NCI-H526 treated with DMSO at 0.1 percent for 48 hours (cell line): Measurements from ENCODE around the gene FCRL2.

ENCODE experiments used
- DNase-seq: peaks from one replicate; lab custom pipeline; 2025; lab: John Stamatoyannopoulos, UW

The FCRL2 gene

GRCh38 chr1:157776971-157777391, at the start of gene FCRL2:
Gene FCRL2 (minus strand): TSS chr1:157777132. CDS start chr1:157777073, 59 bp downstream.
- DNase-seq: no peak

- no peak for DNase-seq
Measured at GRCh38 chr1:157820299-157820698, 43.4 kb upstream of the FCRL2 start.

GRCh38 chr1:157819896-157820295, 43.0 kb upstream of the FCRL2 start, which contains the start of gene FCRL1:
Gene FCRL1 (minus strand): TSS chr1:157820120. CDS start chr1:157820037, 83 bp downstream.
- no peak for DNase-seq

DNA sequence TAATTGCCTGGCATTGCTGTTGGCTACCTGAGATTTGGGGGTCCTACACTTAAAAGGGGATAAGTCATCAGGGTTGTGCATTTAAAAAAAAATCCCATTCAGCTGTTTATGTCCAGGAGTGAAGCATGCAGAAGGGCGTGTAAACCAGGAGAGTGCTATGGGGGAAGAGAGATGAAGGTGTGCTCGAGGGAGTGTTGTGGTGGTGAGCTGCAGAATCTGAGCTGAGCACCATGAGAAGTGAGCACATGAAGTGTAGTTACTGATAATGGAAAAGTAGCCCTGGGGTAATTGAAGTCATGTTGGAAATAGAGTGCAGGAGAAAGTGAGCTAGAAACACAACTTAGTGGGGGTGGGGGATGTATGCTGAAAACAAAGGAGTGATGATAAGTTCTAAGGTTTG, 42.3 kb upstream of the FCRL2 start:
- DNase-seq: no peak

GRCh38 chr1:157813269-157813668, 36.3 kb upstream of the FCRL2 start:
- DNase-seq: no peak

DNA sequence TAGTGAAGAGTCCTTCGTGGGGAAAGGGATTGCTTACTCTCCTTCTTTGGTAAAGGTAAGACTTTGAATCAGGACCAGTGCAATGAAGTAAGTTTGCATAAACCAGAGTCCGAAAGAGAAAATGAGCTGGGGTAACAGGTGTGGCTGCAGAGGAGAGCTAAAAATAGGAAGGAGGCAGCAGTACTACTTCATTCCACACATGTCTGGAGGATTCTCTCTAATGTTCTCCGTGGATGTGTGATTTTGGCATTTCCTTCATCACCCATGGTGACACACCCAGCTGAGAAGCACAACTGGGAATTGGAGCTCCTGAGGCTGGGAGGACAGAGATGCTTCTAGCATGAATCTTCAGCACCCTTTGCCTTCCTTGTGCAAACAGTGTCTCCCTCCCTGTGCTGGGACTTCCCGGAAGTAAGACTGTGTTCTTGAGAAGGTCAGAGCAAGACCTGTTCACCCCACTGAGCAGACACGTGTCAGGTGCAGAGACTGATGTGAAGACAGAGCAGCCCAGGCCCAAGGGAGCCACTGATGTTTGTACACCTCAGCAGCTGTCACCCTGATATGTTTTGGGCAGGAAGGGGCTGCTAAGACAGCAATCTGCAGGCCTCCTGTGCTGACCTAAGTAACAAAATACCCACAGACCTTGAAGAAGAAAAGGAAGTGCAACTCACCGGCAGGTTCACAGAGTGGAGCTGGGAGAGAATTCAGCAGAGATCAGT, 29.7 kb upstream of the FCRL2 start:
- no peak for DNase-seq

DNA sequence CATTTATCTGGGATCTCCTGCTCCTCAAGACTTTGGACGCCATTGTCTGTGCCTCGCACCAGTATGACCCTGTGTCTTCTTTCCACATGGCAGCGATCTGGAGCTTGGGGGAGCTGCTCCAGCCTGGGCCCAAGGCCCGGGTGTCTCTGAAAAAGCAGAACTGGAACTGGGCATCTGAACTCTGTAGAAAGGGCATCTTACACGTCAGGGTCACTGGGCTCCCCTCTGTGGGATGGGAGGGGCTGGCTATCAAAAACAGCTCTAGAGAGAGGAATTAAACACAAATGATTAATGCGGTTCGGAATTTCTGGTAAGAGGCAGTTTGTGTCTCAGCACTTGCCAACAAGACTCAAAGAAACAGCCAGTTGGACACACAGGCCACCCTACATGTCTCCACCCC, 26.9 kb upstream of the FCRL2 start:
- no peak for DNase-seq

DNA sequence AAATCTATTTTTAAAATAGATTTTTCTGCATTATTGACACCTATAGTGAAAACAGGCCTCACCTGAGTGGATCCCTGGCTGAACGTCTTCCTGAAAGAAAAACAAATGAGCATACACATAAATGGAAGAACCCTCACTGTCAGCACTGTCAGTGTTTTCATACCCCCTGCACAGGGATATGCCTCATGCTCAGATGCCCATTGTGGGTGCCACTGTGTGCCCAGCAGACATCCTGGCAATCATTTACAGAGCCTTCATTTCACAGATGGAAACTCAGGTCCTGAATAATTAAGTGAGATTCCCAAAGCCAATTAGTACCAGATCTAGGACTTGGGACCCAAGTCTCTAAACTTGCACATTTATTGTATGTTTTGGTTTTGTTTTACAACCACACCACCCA, 23.1 kb upstream of the FCRL2 start:
- DNase-seq: no peak

DNA sequence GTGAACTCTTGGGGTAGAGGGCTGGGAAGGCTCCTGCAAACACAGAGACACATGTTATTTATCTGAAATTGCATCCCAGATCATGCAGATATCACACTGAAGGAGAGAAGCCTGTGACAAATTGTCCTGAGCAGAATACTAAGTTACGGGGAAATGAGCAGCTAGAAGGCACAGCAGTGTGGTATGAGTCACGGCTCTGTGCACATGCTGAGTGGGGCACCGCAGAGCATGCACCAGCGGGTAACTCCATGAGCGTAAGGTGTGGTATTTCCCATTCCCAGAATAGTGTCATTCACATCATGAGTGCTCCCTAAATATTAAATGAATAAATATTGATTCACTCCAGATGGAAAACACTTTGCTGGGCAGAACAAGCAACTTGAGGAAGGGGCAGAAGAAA, 21.3 kb upstream of the FCRL2 start:
- no peak for DNase-seq

DNA sequence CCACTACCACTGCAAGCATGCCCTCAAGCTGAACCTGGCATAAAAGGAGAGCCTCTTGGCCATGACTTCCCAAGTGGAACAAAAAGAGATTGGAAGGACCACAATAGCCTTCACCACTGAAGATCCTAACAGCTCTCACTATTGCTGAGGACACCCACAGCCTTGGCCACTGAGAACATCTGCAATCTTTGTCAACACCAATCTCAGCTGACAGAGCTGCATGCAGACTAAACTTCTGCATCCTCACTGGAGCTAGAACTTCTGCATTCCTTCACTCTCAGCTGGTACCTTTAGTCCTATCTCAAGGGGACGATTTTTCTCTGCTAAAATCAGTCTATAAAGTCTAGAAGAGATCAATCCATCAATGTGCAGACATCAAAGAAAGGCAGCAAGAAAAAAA, 8.3 kb upstream of the FCRL2 start:
- no peak for DNase-seq

- DNase-seq: no peak
Measured at GRCh38 chr1:157784801-157785200, 7.9 kb upstream of the FCRL2 start.

DNA sequence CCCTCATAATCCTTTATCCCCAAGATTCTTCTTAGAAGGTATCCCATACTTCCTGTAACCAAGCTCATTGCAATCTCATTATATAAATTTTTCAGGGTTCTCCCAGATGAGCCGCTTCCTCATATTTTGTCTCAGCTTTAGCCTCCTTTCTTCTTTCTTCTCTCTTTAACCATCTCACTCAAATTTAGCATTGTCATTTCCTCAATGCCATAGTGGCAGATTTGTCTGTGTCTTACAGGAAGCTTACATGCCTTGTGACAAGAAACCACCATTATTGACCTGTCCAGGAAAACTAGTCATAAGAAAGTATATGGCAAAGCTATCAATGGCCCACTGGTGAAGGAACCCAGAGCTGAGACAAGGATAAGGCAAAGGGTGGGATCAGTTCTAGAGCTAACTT, 6.0 kb upstream of the FCRL2 start:
- DNase-seq: no peak

DNA sequence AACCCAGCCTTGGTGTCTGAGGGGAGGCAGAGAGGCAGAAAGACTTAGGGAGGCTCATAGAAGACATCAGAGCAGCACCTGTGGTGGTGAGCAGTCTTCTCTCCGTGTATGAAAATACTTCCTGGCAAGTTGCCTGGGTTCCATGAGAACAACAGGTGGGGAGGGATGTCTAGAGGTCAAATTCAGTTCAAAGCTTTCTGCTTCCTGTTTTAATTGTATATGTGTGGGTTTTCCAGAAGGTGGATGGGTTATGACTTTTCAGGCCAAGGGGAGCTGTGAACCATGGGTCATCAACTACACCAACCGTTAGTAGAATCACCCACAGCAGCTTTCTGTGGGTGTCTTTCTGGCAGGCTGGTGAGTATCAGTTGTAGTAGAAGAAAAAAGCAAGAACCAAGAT, 4.1 kb upstream of the FCRL2 start:
- no peak for DNase-seq

DNA sequence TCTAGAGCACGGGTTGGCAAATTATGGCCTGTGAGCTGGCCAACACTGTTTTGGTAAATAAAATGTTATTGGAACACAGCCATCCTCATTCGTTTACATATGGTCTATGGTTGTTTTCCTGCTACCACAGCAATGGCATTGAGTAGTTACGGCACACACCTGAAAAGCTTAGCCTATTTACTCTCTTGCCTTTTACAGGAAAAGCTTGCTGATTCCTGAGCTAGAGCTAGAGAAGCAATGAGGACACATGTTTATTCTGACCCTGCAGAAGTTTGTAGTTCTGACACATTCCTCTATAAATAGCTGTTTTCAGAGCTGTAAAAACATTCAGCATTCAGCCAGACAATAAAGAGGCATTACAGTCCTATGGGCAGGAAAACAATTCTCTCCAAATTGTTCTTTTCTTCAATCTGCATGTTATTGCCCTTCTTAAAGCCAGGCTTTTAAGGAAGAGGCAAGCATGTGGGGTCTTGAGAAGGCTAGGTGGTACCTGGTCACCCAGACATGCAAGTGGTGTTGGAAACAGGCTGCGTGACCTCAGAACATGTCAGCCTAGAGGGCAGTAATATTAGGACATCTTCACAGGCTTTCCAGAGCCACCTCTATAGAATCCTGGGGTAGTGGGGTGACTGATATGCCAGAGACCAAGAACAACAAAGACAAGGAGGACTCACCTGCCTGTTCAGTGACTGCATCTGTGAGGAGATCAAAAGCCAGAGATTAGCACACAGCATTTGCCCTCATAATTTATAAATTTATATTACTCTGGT, 1.6 kb downstream of the FCRL2 start:
- DNase-seq: no peak

GRCh38 chr1:157774412-157774811, 2.5 kb downstream of the FCRL2 start:
- no peak for DNase-seq

DNA sequence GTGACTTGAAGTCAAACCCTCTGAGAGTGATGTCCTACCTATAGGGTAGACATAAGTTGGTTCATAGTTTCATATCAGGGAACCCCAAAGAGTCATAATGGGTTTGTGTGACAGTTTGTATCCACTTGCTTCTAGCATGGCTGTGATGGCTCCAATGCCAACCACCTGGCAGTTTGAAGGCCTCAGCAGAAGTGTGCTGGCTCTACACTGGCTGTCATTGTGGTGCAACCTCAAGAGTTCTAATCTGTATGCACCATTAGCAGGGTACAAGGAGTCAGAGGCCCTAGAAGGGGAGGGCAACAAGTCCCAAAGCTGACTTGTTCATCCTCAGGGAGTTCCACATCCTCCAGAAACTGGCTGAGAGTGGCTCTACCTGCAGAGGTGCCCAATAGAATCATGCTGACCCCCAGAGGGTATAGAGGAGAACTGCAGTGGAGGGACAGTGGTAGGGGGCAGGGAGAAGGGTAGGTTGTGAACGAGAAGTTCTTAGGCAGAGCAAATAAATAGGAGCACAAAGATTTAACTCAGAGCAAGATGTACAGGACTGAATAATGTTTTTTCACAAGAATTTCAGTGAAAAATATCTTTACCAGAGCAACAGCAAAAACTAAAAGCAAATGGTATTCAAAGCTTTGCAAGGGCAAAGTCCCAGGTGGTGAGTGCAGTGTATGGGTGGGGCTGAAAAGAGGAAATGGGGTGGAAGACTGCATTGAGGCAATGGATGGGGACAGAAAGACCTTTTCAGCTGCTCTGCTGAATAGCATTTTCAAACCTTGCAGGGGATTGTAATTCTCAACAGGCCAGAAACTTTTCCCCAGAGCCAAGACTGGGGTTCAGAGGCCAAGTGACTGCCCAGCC, 3.2 kb downstream of the FCRL2 start:
- DNase-seq: no peak

- DNase-seq: no peak
Measured at GRCh38 chr1:157771661-157772425, 5.1 kb downstream of the FCRL2 start.

- no peak for DNase-seq
Measured at GRCh38 chr1:157770442-157771043, 6.4 kb downstream of the FCRL2 start.

DNA sequence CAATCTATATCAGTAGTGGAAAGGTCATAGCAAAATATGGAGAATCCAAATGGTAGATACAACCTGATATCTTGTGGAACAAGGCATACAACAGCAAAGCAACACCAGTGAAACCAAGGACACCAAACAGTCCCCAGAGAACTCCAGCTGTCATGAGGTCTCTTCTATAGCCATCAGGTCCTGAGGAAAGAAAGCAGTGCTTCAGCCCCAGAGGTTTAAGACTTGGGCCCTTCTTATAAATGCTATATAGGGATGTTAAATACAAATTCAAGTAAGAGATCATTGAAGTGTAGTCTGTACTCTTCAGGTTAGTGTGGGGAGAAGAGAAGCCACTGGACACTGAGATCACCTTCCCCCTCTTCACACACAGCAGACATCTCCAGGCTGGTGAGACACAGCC, 10.1 kb downstream of the FCRL2 start:
- DNase-seq: no peak

- DNase-seq: no peak
Measured at GRCh38 chr1:157758018-157758417, 18.9 kb downstream of the FCRL2 start.

DNA sequence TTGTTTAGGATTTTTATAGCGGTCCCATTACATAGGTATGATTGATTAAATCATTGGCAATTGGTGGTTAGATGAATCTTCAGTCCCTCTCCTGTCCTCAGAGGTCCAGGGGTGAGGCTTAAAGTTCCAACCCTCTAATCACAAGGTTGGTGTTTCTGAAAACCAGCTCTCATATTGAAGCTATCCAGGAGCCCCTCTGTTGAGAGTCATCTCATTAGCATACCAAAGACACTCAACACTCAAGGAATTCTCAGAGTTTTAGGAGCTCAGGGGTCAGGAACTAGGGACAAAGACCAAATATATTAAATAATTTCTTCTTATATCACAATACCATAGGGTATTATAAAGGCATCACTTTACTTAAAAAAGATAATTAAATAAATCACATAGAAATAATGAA, 23.3 kb downstream of the FCRL2 start:
- DNase-seq: no peak
